Measurements from ENCODE around the gene AKNA.
A peak's percentile ranks its signal among the peaks of the same experiment; 100 is the strongest.

The AKNA gene

DNA sequence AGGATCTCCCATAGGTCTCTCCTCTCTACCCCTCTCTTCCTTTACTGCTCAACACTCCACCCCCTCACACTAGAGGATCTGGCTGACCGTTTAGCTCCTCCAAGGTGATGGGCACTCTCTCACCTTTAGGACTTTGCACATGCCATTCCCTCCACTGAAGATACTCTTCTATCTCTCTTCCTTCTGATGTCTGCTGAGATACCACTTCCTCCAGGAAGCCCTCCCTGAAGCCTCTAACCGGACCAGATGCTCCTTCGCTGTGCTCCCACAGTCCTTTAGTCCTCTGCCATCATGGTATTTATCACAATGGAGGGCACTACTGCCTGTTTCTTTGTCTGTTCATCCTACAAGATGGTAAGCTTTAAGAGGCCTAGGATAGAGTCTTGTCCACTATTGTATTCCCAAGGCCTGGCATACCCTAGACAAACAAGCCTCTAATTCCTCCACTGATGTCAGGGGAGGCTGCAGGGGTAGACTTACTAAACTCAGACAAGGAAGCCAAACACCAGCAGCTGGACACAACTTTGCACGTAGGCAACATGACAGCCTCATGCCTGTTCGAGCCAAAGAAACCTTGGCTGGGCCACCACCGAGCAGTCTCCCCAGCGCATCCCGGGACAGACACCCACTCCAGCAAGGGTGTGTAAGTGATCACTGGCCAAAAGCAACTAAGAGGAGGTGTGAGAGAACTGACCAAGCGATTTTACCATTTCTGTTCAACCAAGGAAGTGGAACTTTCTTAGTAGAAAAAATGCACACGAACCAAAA, 37.9 kb downstream of the AKNA start:
- H3K4me3 ChIP-seq (ENCODE audit: low read length in 2 of 2): no peak overlapping the region
- H3K9me3 ChIP-seq (ENCODE audit: control insufficient read depth in 2 of 2, low read length in 2 of 2): no peaks in the 10 kb centered on the region
- H3K27me3 ChIP-seq (ENCODE audit: control insufficient read depth in 2 of 2, insufficient read depth in 2 of 2, low read length in 2 of 2): no peaks in the 10 kb centered on the region
- peaks cover 0 to 2% of the 10 kb centered on the region in 2 donors for H3K4me1 ChIP-seq (ENCODE audit: control insufficient read depth in 2 of 2, insufficient read depth in 2 of 2, low read length in 2 of 2)
- H3K27ac ChIP-seq (ENCODE audit: low read depth in 2 of 2, low read length in 2 of 2): no peak overlapping the region
- no peak overlapping the region for H3K9ac ChIP-seq (ENCODE audit: low read depth in 1 of 2, low read length in 2 of 2)
- peaks cover 58 to 74% of the 10 kb centered on the region in 2 donors for H3K36me3 ChIP-seq (ENCODE audit: control insufficient read depth in 2 of 2, insufficient read depth in 2 of 2, low read length in 2 of 2)

DNA sequence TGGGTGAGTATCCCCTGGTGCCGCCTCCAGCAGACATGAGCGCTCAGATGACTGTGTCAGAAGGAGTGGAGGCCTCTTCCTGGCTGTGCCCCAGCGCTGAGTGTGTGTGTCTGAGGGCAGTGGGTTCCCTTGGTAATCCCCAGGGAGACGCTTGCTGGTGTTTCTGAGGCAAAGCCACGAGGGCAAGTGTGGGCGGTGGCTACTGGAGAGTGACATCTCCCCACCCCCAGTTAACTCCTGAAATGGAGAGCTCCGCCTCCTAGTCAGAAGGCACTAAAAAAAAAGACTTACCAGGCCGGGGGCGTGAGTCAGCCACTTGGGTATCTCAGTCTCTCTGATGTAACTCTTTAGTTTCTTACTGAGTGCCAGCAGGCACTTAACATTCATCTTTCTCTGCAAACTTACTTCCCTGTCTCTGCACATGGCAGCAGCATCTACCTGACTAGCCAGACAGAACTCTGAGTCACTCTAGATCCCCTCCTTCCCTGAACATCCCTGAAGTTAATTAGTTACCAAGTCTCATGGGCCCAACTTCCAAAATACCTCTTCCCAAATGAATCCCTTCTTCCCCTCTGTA, 38.8 kb downstream of the AKNA start:
- Histone ChIP-seq H3K4me3 (ENCODE audit: low read length in 2 of 2) (no peak overlapping the region), H3K27ac (ENCODE audit: low read depth in 2 of 2, low read length in 2 of 2) (peak overlapping the region in 1 of 2 donors; percentile 49), H3K9ac (ENCODE audit: low read depth in 1 of 2, low read length in 2 of 2) (no peak overlapping the region), H3K9me3 (ENCODE audit: control insufficient read depth in 2 of 2, low read length in 2 of 2) (no peaks in the 10 kb centered on the region), H3K36me3 (ENCODE audit: control insufficient read depth in 2 of 2, insufficient read depth in 2 of 2, low read length in 2 of 2) (peaks cover 64 to 80% of the 10 kb centered on the region in 2 donors), H3K27me3 (ENCODE audit: control insufficient read depth in 2 of 2, insufficient read depth in 2 of 2, low read length in 2 of 2) (no peaks in the 10 kb centered on the region), H3K4me1 (ENCODE audit: control insufficient read depth in 2 of 2, insufficient read depth in 2 of 2, low read length in 2 of 2) (peaks cover 0 to 2% of the 10 kb centered on the region in 2 donors)

DNA sequence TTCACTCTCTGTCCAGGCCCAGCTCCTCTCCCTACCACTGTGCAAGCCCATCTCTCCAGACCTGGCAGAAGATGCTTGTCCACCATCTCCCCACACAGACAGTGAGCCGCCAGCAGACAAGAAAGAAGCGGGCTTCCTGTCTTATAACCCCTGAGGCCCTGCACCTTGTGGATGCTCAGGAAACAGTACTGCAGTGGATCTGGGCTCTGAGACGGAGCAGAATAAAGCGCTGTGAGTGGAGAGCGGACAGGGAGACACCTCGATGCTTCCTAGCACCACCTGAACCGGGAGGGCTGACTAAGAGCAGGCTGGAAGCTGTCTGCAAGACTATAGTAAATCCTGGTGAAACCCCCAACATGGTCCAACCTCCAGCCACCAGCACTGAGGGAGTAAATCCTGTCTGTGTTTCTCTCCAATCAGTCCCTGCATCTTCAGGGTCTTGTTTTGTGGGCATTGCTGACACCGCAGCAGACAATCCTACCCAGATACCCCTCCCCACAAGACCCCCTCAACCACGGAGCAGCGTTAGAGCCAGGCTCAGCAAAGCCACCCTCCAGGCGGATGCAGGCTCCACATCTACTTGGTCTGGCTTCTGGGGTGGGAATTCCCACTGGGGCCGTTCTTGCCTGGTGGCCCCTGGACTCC, 39.4 kb downstream of the AKNA start:
- peak overlapping the region in 1 of 2 donors; percentile 49 for H3K27ac ChIP-seq (ENCODE audit: low read depth in 2 of 2, low read length in 2 of 2)
- no peaks in the 10 kb centered on the region for H3K9me3 ChIP-seq (ENCODE audit: control insufficient read depth in 2 of 2, low read length in 2 of 2)
- H3K27me3 ChIP-seq (ENCODE audit: control insufficient read depth in 2 of 2, insufficient read depth in 2 of 2, low read length in 2 of 2): no peaks in the 10 kb centered on the region
- H3K4me1 ChIP-seq (ENCODE audit: control insufficient read depth in 2 of 2, insufficient read depth in 2 of 2, low read length in 2 of 2): peaks cover 0 to 2% of the 10 kb centered on the region in 2 donors
- peaks cover 71 to 80% of the 10 kb centered on the region in 2 donors for H3K36me3 ChIP-seq (ENCODE audit: control insufficient read depth in 2 of 2, insufficient read depth in 2 of 2, low read length in 2 of 2)
- H3K9ac ChIP-seq (ENCODE audit: low read depth in 1 of 2, low read length in 2 of 2): no peak overlapping the region
- no peak overlapping the region for H3K4me3 ChIP-seq (ENCODE audit: low read length in 2 of 2)

DNA sequence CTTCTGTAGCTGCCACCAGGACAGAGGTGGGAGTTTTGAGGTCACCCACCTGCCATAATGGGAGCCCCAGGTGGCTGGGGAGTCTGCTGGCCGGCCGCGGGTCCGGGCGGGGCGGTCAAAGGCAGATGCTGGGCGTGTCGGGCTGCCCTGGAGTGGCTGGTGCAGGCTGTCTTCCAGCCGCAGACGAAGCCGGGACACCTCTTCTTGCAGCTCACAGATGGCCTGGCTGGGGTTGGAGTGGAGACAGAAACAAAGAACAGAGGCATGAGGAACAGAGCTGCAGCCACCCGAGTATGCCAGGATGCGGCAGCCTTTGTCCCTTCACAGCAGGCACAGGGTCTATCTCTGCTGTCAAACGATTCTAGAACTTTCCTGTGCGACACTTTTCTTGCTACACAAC, 40.1 kb downstream of the AKNA start:
- H3K27me3 ChIP-seq (ENCODE audit: control insufficient read depth in 2 of 2, insufficient read depth in 2 of 2, low read length in 2 of 2): no peaks in the 10 kb centered on the region
- H3K36me3 ChIP-seq (ENCODE audit: control insufficient read depth in 2 of 2, insufficient read depth in 2 of 2, low read length in 2 of 2): peaks cover 76 to 84% of the 10 kb centered on the region in 2 donors
- no peaks in the 10 kb centered on the region for H3K9me3 ChIP-seq (ENCODE audit: control insufficient read depth in 2 of 2, low read length in 2 of 2)
- H3K27ac ChIP-seq (ENCODE audit: low read depth in 2 of 2, low read length in 2 of 2): no peak overlapping the region
- no peak overlapping the region for H3K9ac ChIP-seq (ENCODE audit: low read depth in 1 of 2, low read length in 2 of 2)
- H3K4me3 ChIP-seq (ENCODE audit: low read length in 2 of 2): no peak overlapping the region
- H3K4me1 ChIP-seq (ENCODE audit: control insufficient read depth in 2 of 2, insufficient read depth in 2 of 2, low read length in 2 of 2): peaks cover 0 to 2% of the 10 kb centered on the region in 2 donors

DNA sequence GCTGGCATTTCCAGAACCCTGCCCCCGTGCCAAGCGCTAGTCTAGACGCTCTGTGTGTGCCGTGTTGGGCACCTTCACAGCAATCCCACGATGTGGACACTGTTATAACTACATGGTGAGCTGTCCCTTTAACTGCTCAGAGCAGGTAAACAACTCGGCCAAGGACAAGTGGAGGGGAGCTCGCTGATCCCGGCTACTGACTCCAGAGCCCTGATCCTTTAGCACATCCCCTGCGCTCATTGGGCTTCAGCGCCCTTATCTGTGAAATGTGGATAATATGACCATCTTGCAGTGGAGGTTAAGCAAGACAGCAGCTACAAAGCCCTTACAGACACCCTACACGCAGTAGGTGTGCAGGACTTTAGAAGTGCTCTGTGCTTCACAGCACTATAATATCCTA, 41.6 kb downstream of the AKNA start:
- Histone ChIP-seq H3K4me3 (ENCODE audit: low read length in 2 of 2) (no peak overlapping the region), H3K36me3 (ENCODE audit: control insufficient read depth in 2 of 2, insufficient read depth in 2 of 2, low read length in 2 of 2) (peaks cover 86 to 90% of the 10 kb centered on the region in 2 donors), H3K4me1 (ENCODE audit: control insufficient read depth in 2 of 2, insufficient read depth in 2 of 2, low read length in 2 of 2) (peaks cover 0 to 2% of the 10 kb centered on the region in 2 donors), H3K9ac (ENCODE audit: low read depth in 1 of 2, low read length in 2 of 2) (no peak overlapping the region), H3K27ac (ENCODE audit: low read depth in 2 of 2, low read length in 2 of 2) (no peak overlapping the region), H3K9me3 (ENCODE audit: control insufficient read depth in 2 of 2, low read length in 2 of 2) (no peaks in the 10 kb centered on the region), H3K27me3 (ENCODE audit: control insufficient read depth in 2 of 2, insufficient read depth in 2 of 2, low read length in 2 of 2) (no peaks in the 10 kb centered on the region)

DNA sequence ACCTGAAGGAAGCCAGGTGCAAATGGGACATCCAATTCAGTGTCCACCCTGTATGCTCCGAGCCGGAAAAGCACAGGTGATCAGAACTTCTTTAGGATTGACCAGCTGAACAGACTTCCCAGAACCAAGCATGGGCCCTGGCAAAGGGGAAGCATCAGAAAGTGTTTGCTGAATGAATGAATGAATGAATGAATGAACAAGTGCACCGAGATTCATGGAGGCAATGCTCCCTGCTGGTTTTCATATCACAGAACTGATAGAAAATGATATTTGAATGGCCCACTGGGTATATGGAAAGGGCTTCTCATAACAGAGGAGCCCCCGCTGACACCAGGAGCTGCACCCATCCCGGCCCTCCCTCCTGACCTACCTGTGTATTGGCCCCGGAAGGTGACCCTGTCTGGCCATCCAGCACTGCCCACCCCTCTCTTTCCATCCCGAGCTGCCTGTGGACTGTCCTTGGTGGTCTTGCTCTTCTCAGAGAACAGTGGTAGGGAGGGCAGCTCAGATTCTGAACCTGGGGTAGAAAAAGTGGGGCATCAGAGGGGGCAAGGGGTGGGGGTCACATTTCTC, 42.2 kb downstream of the AKNA start:
- H3K4me1 ChIP-seq (ENCODE audit: control insufficient read depth in 2 of 2, insufficient read depth in 2 of 2, low read length in 2 of 2): peaks cover 0 to 2% of the 10 kb centered on the region in 2 donors
- no peak overlapping the region for H3K4me3 ChIP-seq (ENCODE audit: low read length in 2 of 2)
- H3K9me3 ChIP-seq (ENCODE audit: control insufficient read depth in 2 of 2, low read length in 2 of 2): no peaks in the 10 kb centered on the region
- no peak overlapping the region for H3K27ac ChIP-seq (ENCODE audit: low read depth in 2 of 2, low read length in 2 of 2)
- H3K36me3 ChIP-seq (ENCODE audit: control insufficient read depth in 2 of 2, insufficient read depth in 2 of 2, low read length in 2 of 2): peaks cover 86 to 90% of the 10 kb centered on the region in 2 donors
- H3K27me3 ChIP-seq (ENCODE audit: control insufficient read depth in 2 of 2, insufficient read depth in 2 of 2, low read length in 2 of 2): no peaks in the 10 kb centered on the region
- H3K9ac ChIP-seq (ENCODE audit: low read depth in 1 of 2, low read length in 2 of 2): no peak overlapping the region

DNA sequence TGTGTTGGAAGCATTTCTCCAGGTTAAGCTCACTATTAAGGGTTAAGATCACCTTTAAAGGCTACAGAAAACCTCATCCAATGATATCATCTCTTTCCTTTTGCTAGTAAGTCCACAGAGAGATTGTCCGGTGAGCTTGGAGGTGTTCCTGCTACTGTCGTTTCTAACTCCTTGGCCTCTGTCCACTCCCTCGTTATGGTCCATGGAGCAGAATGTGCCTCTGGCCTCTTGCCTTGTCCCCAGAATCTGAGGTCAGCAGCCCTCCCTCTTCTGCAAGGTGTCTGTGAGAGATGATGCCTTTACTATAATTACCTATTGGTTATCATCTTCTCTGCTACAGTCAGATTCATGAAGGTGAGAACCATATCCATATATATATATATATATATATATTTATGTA, 43.1 kb downstream of the AKNA start:
- no peaks in the 10 kb centered on the region for H3K27me3 ChIP-seq (ENCODE audit: control insufficient read depth in 2 of 2, insufficient read depth in 2 of 2, low read length in 2 of 2)
- H3K4me3 ChIP-seq (ENCODE audit: low read length in 2 of 2): no peak overlapping the region
- H3K36me3 ChIP-seq (ENCODE audit: control insufficient read depth in 2 of 2, insufficient read depth in 2 of 2, low read length in 2 of 2): peaks cover 83 to 88% of the 10 kb centered on the region in 2 donors
- peaks cover 0 to 2% of the 10 kb centered on the region in 2 donors for H3K4me1 ChIP-seq (ENCODE audit: control insufficient read depth in 2 of 2, insufficient read depth in 2 of 2, low read length in 2 of 2)
- H3K27ac ChIP-seq (ENCODE audit: low read depth in 2 of 2, low read length in 2 of 2): no peak overlapping the region
- no peak overlapping the region for H3K9ac ChIP-seq (ENCODE audit: low read depth in 1 of 2, low read length in 2 of 2)
- no peaks in the 10 kb centered on the region for H3K9me3 ChIP-seq (ENCODE audit: control insufficient read depth in 2 of 2, low read length in 2 of 2)

DNA sequence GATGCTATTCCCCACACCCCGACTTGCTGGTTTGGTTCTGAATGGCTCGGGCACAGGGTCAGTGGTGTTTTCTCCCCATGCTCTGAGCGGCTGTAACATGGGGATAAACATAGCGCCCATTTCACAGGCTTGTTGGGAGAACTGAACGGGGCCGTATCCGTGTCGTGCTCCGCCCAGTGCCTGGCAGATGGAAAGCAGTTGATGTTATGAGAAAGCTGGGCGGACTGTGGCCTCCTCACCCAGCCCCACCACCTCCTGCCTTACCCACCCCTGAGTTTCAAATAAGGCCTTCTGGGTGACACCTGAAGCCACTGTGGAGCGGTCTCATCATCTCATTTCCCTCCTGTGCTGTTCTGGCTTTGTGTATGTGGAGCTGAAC, 43.6 kb downstream of the AKNA start:
- H3K4me3 ChIP-seq (ENCODE audit: low read length in 2 of 2): no peak overlapping the region
- H3K36me3 ChIP-seq (ENCODE audit: control insufficient read depth in 2 of 2, insufficient read depth in 2 of 2, low read length in 2 of 2): peaks cover 81 to 88% of the 10 kb centered on the region in 2 donors
- no peak overlapping the region for H3K9ac ChIP-seq (ENCODE audit: low read depth in 1 of 2, low read length in 2 of 2)
- H3K9me3 ChIP-seq (ENCODE audit: control insufficient read depth in 2 of 2, low read length in 2 of 2): no peaks in the 10 kb centered on the region
- H3K27me3 ChIP-seq (ENCODE audit: control insufficient read depth in 2 of 2, insufficient read depth in 2 of 2, low read length in 2 of 2): no peaks in the 10 kb centered on the region
- H3K4me1 ChIP-seq (ENCODE audit: control insufficient read depth in 2 of 2, insufficient read depth in 2 of 2, low read length in 2 of 2): peaks cover 0 to 2% of the 10 kb centered on the region in 2 donors
- no peak overlapping the region for H3K27ac ChIP-seq (ENCODE audit: low read depth in 2 of 2, low read length in 2 of 2)

DNA sequence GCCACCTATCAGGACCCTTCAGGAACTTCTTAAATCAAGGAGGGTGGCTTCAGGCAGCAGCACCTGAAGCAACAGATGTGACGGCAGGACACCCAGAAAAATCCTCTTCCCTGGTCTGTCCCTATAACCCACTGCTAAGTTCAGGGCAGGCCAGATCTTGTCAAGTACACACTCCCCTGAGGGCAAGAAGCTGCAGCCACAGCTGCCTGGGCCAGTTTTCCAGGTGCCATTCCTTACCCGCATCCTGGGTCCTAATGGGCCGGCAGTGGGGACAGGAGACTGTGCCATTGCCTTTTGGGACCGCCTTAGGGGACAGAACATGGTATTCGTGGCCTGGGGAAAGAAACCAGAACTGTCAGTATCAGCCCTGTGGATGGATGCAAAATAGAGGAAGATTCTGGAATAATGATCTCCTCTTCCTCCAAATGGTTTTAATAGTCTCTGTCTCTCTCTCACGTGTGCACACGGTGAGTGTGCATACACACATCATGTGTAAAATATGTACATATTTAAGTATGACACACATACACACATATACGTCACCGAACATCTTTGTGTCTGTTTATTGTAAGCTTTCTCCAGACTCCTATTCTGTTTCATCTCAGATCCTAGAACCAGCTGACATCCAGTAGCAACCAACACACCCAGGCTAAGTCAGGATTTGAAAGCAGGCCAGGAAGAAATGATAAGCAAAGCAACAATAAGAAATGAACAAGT, 44.2 kb downstream of the AKNA start:
- no peak overlapping the region for H3K27ac ChIP-seq (ENCODE audit: low read depth in 2 of 2, low read length in 2 of 2)
- H3K9ac ChIP-seq (ENCODE audit: low read depth in 1 of 2, low read length in 2 of 2): no peak overlapping the region

More for the DNA sequence above, 44.2 kb downstream of the AKNA start:
- Histone ChIP-seq H3K27me3 (ENCODE audit: control insufficient read depth in 2 of 2, insufficient read depth in 2 of 2, low read length in 2 of 2) (no peaks in the 10 kb centered on the region), H3K4me1 (ENCODE audit: control insufficient read depth in 2 of 2, insufficient read depth in 2 of 2, low read length in 2 of 2) (no peaks in the 10 kb centered on the region), H3K36me3 (ENCODE audit: control insufficient read depth in 2 of 2, insufficient read depth in 2 of 2, low read length in 2 of 2) (peaks cover 79 to 87% of the 10 kb centered on the region in 2 donors), H3K9me3 (ENCODE audit: control insufficient read depth in 2 of 2, low read length in 2 of 2) (no peaks in the 10 kb centered on the region), H3K4me3 (ENCODE audit: low read length in 2 of 2) (no peak overlapping the region)

All from mucosa of rectum (tissue), 2 donors.